GM19099 (cell line): Measurements from ENCODE around the gene KRTAP9-8.

Source experiments
- POLR2A ChIP-seq: IDR thresholded peaks from 3 replicates; pipeline ENCODE4 v1.6.1; 2011; ENCODE audit warnings: low read depth; ENCODE audit not compliant: insufficient read length; ENCODE audit errors: extremely low read depth

Gene KRTAP9-8

GRCh38 chr17:41284546-41284945 lies 46.7 kb downstream of the KRTAP9-8 start:
- TF ChIP-seq POLR2A, result no peak

DNA sequence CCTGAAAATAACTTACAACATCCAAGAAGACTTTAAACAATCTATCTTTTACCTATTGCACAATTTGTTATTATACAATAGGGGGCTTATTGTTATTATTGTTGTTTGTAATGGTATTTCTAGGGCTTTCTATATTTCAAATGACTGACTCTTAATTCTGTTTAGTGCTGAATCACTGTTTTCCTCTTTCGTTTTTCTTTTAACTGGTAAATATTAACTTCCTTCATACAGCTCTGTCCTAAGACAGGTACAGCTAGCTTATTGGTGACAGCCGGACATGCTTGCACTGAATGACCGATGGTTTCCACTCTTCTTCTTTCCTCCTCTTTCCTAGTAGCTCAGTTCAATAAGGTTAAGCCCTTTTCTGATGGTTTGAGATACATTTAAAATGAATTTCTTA lies 49.3 kb downstream of the KRTAP9-8 start:
- TF ChIP-seq POLR2A, result no peak
